Measurements from ENCODE around the gene PI4KA.
"Not testable (repeated sequence)": the region's sequence is repeated elsewhere in the genome, so short reads cannot be mapped to it uniquely, and the experiment has no call there.

The PI4KA gene

GRCh38 chr22:20858615-20859416 lies at the start of gene PI4KA, which contains the start of gene SNAP29:
Gene PI4KA (minus strand): TSS chr22:20858811. CDS start chr22:20858725, 86 bp downstream.
Gene SNAP29 (plus strand): TSS chr22:20859007. CDS start chr22:20859111, 104 bp downstream.
- Mint-ChIP-seq H3K4me3 (peak within 1 kb of the TSS; percentile 86), H3K4me1 (ENCODE audit: low read depth) (peaks cover 38% of the 10 kb centered on the region), H3K9me3 (no peaks in the 10 kb centered on the region), H3K27ac (peak within 1 kb of the TSS; percentile 83), H3K27me3 (ENCODE audit: low read depth) (no peaks in the 10 kb centered on the region), H3K36me3 (ENCODE audit: low read depth) (peaks cover 11% of the 10 kb centered on the region)

GRCh38 chr22:20906387-20906767 lies 47.8 kb upstream of the PI4KA start:
- Mint-ChIP-seq H3K9me3 (no peaks in the 10 kb centered on the region), H3K27ac (no peak overlapping the region), H3K4me3 (no peak overlapping the region), H3K36me3 (ENCODE audit: low read depth) (no peaks in the 10 kb centered on the region), H3K4me1 (ENCODE audit: low read depth) (peaks cover 3% of the 10 kb centered on the region), H3K27me3 (ENCODE audit: low read depth) (peaks cover 22% of the 10 kb centered on the region)

GRCh38 chr22:20905415-20906386 lies 47.1 kb upstream of the PI4KA start:
- H3K4me1 Mint-ChIP-seq (ENCODE audit: low read depth), result peaks cover 3% of the 10 kb centered on the region
- no peaks in the 10 kb centered on the region for H3K36me3 Mint-ChIP-seq (ENCODE audit: low read depth)
- no peaks in the 10 kb centered on the region for H3K9me3 Mint-ChIP-seq
- H3K27me3 Mint-ChIP-seq (ENCODE audit: low read depth), result peaks cover 22% of the 10 kb centered on the region
- no peak overlapping the region for H3K4me3 Mint-ChIP-seq
- no peak overlapping the region for H3K27ac Mint-ChIP-seq

GRCh38 chr22:20904980-20905355 lies 46.4 kb upstream of the PI4KA start:
- H3K36me3 Mint-ChIP-seq (ENCODE audit: low read depth), result no peaks in the 10 kb centered on the region
- H3K4me3 Mint-ChIP-seq, result no peak overlapping the region
- H3K4me1 Mint-ChIP-seq (ENCODE audit: low read depth), result peaks cover 3% of the 10 kb centered on the region
- no peak overlapping the region for H3K27ac Mint-ChIP-seq
- no peaks in the 10 kb centered on the region for H3K9me3 Mint-ChIP-seq
- peaks cover 22% of the 10 kb centered on the region for H3K27me3 Mint-ChIP-seq (ENCODE audit: low read depth)

- H3K4me3 Mint-ChIP-seq, result no peak overlapping the region
- H3K27me3 Mint-ChIP-seq (ENCODE audit: low read depth), result peaks cover 22% of the 10 kb centered on the region
Measured at GRCh38 chr22:20904008-20904979, 45.7 kb upstream of the PI4KA start.

GRCh38 chr22:20903093-20903492 lies 44.5 kb upstream of the PI4KA start:
- H3K27ac Mint-ChIP-seq, result no peak overlapping the region
- no peaks in the 10 kb centered on the region for H3K9me3 Mint-ChIP-seq
- no peaks in the 10 kb centered on the region for H3K36me3 Mint-ChIP-seq (ENCODE audit: low read depth)
- H3K4me1 Mint-ChIP-seq (ENCODE audit: low read depth), result peaks cover 1% of the 10 kb centered on the region
- H3K4me3 Mint-ChIP-seq, result no peak overlapping the region
- peaks cover 22% of the 10 kb centered on the region for H3K27me3 Mint-ChIP-seq (ENCODE audit: low read depth)

More at GRCh38 chr22:20904008-20904979, 45.7 kb upstream of the PI4KA start:
- no peaks in the 10 kb centered on the region for H3K9me3 Mint-ChIP-seq
- H3K27ac Mint-ChIP-seq, result no peak overlapping the region
- H3K36me3 Mint-ChIP-seq (ENCODE audit: low read depth), result no peaks in the 10 kb centered on the region
- H3K4me1 Mint-ChIP-seq (ENCODE audit: low read depth), result peaks cover 1% of the 10 kb centered on the region

- peaks cover 17% of the 10 kb centered on the region for H3K27me3 Mint-ChIP-seq (ENCODE audit: low read depth)
- H3K36me3 Mint-ChIP-seq (ENCODE audit: low read depth); H3K27ac Mint-ChIP-seq; H3K9me3 Mint-ChIP-seq; H3K4me3 Mint-ChIP-seq; H3K4me1 Mint-ChIP-seq (ENCODE audit: low read depth): not testable (repeated sequence)
Measured at GRCh38 chr22:20901093-20902033, 42.8 kb upstream of the PI4KA start.

- no peak overlapping the region for H3K27ac Mint-ChIP-seq
- peaks cover 1% of the 10 kb centered on the region for H3K4me1 Mint-ChIP-seq (ENCODE audit: low read depth)
- H3K4me3 Mint-ChIP-seq, result no peak overlapping the region
- H3K27me3 Mint-ChIP-seq (ENCODE audit: low read depth), result peaks cover 10% of the 10 kb centered on the region
- H3K36me3 Mint-ChIP-seq (ENCODE audit: low read depth), result no peaks in the 10 kb centered on the region
- no peaks in the 10 kb centered on the region for H3K9me3 Mint-ChIP-seq
Measured at GRCh38 chr22:20899827-20900423, 41.3 kb upstream of the PI4KA start.

GRCh38 chr22:20897737-20898136 lies 39.1 kb upstream of the PI4KA start:
- H3K9me3 Mint-ChIP-seq; H3K27me3 Mint-ChIP-seq (ENCODE audit: low read depth); H3K36me3 Mint-ChIP-seq (ENCODE audit: low read depth); H3K4me3 Mint-ChIP-seq; H3K4me1 Mint-ChIP-seq (ENCODE audit: low read depth); H3K27ac Mint-ChIP-seq: not testable (repeated sequence)

GRCh38 chr22:20890975-20891374 lies 32.4 kb upstream of the PI4KA start:
- H3K27ac Mint-ChIP-seq, result no peak overlapping the region
- peaks cover 3% of the 10 kb centered on the region for H3K27me3 Mint-ChIP-seq (ENCODE audit: low read depth)
- H3K4me3 Mint-ChIP-seq, result no peak overlapping the region
- no peaks in the 10 kb centered on the region for H3K9me3 Mint-ChIP-seq
- peaks cover 19% of the 10 kb centered on the region for H3K36me3 Mint-ChIP-seq (ENCODE audit: low read depth)
- no peaks in the 10 kb centered on the region for H3K4me1 Mint-ChIP-seq (ENCODE audit: low read depth)

GRCh38 chr22:20889904-20890540 lies 31.4 kb upstream of the PI4KA start:
- Mint-ChIP-seq H3K36me3 (ENCODE audit: low read depth) (peaks cover 21% of the 10 kb centered on the region), H3K9me3 (no peaks in the 10 kb centered on the region), H3K27ac (no peak overlapping the region), H3K4me3 (no peak overlapping the region), H3K4me1 (ENCODE audit: low read depth) (no peaks in the 10 kb centered on the region), H3K27me3 (ENCODE audit: low read depth) (no peaks in the 10 kb centered on the region)

- H3K9me3 Mint-ChIP-seq, result no peaks in the 10 kb centered on the region
- no peaks in the 10 kb centered on the region for H3K4me1 Mint-ChIP-seq (ENCODE audit: low read depth)
- peaks cover 25% of the 10 kb centered on the region for H3K36me3 Mint-ChIP-seq (ENCODE audit: low read depth)
- H3K4me3 Mint-ChIP-seq, result no peak overlapping the region
- H3K27me3 Mint-ChIP-seq (ENCODE audit: low read depth), result no peaks in the 10 kb centered on the region
- no peak overlapping the region for H3K27ac Mint-ChIP-seq
Measured at GRCh38 chr22:20889025-20889704, 30.6 kb upstream of the PI4KA start.

Data from T-helper 1 cell treated with Interleukin-12 subunit alpha and Interleukin-12 subunit beta and Interleukin-4 antibody, amounts not matched to agents 30 μg/mL and 1 μg/mL, for 36 hours (primary cell).